Endothelial cell of umbilical vein (primary cell): ENCODE data around the gene C1RL. TPM values are rescaled to one million over a fixed set of nuclear protein-coding genes. Genes with fewer than 3 reads are reported as not detected.

Experiments
- BruUV-seq: library from RNA; stranded (reverse); fragments of 400-500 nt; replicated peaks from 2 replicates; lab custom pipeline; 2021; lab: Mats Ljungman, UMichigan
- CTCF ChIA-PET: fragments of 300-600, 350-600 bp; sonication (Branson Sonifier 250); formaldehyde crosslinking; loops from one replicate; lab custom pipeline; 2021; ENCODE audit warnings: antibody characterized with exemption, inconsistent platforms; lab: Charles Lee
- POLR2A ChIA-PET: fragments of 300-600, 350-600 bp; sonication (Branson Sonifier 250); formaldehyde crosslinking; loops from one replicate; lab custom pipeline; 2021; ENCODE audit warnings: antibody characterized with exemption, inconsistent platforms; lab: Charles Lee
- DNase-seq: peaks from one replicate; pipeline ENCODE4 v3.0.0-alpha.2; 2011; ENCODE audit warnings: low read depth, low spot score
- FAIRE-seq: peaks from 2 replicates; lab custom pipeline; 2011; peaks lifted over from hg19 to GRCh38; lab: Jason Lieb, UNC
- H2AFZ ChIP-seq: 2 replicates; pipeline ENCODE4 v1.6.0; 2012; ENCODE audit warnings: low read depth, low read length, control low read depth, inconsistent platforms
- H3K27ac ChIP-seq: 2 replicates; pipeline ENCODE4 v1.5.1; 2011; ENCODE audit warnings: low read depth, mild to moderate bottlenecking, control low read depth, low read length, moderate library complexity; ENCODE audit not compliant: insufficient read depth
- H3K27me3 ChIP-seq, 2 experiments: 2 replicates each; pipeline versions ENCODE4 v1.6.0 to v1.6.1; 2011; ENCODE audit warnings: low read length in 2 of 2, mixed read lengths in 1 of 2; ENCODE audit not compliant: control insufficient read depth in 2 of 2, insufficient read depth in 2 of 2
- H3K36me3 ChIP-seq, 2 experiments: 2 replicates in 1 of 2; 3 replicates in 1 of 2; pipeline ENCODE4 v1.5.1; 2011; ENCODE audit warnings: low read length in 2 of 2, mild to moderate bottlenecking in 1 of 2, moderate library complexity in 1 of 2; ENCODE audit not compliant: control insufficient read depth in 2 of 2, insufficient read depth in 2 of 2; ENCODE audit errors: extremely low read depth in 1 of 2
- H3K4me1 ChIP-seq: 3 replicates; pipeline ENCODE4 v1.5.1; 2011; ENCODE audit warnings: mild to moderate bottlenecking, low read length; ENCODE audit not compliant: control insufficient read depth, insufficient read depth; ENCODE audit errors: extremely low read depth
- H3K4me2 ChIP-seq: 2 replicates; pipeline ENCODE4 v1.6.1; 2011; ENCODE audit warnings: low read length, control low read depth, mixed read lengths; ENCODE audit not compliant: insufficient read depth
- H3K4me3 ChIP-seq, 3 experiments: fragments of 200-600 bp in 1 of 3; sonication (generic), shearing (Covaris generic) in 1 of 3; replicated peaks in 1 of 3; 2 replicates each; pipeline ENCODE4 v1.5.1; 2011 to 2016; ENCODE audit warnings: control low read depth in 3 of 3, low read length in 3 of 3, mild to moderate bottlenecking in 2 of 3, inconsistent platforms in 1 of 3, low read depth in 1 of 3, moderate library complexity in 1 of 3; ENCODE audit not compliant: insufficient read depth in 1 of 3
- H3K79me2 ChIP-seq: 2 replicates; pipeline ENCODE4 v1.6.0; 2012; ENCODE audit warnings: low read length, inconsistent platforms; ENCODE audit not compliant: control insufficient read depth, insufficient read depth
- H3K9ac ChIP-seq: replicated peaks from 2 replicates; pipeline ENCODE3; 2011; ENCODE audit warnings: low read length, control low read depth; ENCODE audit not compliant: insufficient read depth; ENCODE audit errors: extremely low read depth
- H3K9me1 ChIP-seq: replicated peaks from 3 replicates; pipeline ENCODE4 v1.6.0; 2011; ENCODE audit warnings: mild to moderate bottlenecking, low read length; ENCODE audit not compliant: control insufficient read depth, insufficient read depth; ENCODE audit errors: extremely low read depth
- H3K9me3 ChIP-seq: replicated peaks from 2 replicates; pipeline ENCODE4 v1.5.1; 2012; ENCODE audit warnings: low read length, inconsistent platforms; ENCODE audit not compliant: control insufficient read depth, insufficient read depth
- H4K20me1 ChIP-seq: replicated peaks from 2 replicates; pipeline ENCODE3; 2011; ENCODE audit warnings: mild to moderate bottlenecking, low read length; ENCODE audit not compliant: control insufficient read depth, insufficient read depth; ENCODE audit errors: extremely low read depth
- CTCF ChIP-seq, 2 donors: IDR thresholded peaks; 1 replicate in 1 of 2; 2 replicates in 1 of 2; pipeline ENCODE4 v1.5.1; 2011; ENCODE audit warnings: low read length in 2 of 2, mild to moderate bottlenecking in 2 of 2, moderate library complexity in 2 of 2, control low read depth in 1 of 2, inconsistent platforms in 1 of 2, low read depth in 1 of 2; ENCODE audit not compliant: insufficient read depth in 1 of 2; ENCODE audit errors: extremely low read depth in 1 of 2
- EZH2 ChIP-seq: IDR thresholded peaks from 2 replicates; pipeline ENCODE4 v1.6.1; 2012; ENCODE audit warnings: borderline replicate concordance, low read depth, mild to moderate bottlenecking, moderate library complexity, low read length, inconsistent platforms; ENCODE audit not compliant: severe bottlenecking
- FOS ChIP-seq: IDR thresholded peaks from 2 replicates; pipeline ENCODE4 v1.6.1; 2011; ENCODE audit warnings: mild to moderate bottlenecking, low read length, moderate library complexity, borderline replicate concordance; ENCODE audit not compliant: insufficient read depth
- GATA2 ChIP-seq: IDR thresholded peaks from 2 replicates; pipeline ENCODE4 v1.7.0; 2011; ENCODE audit warnings: low read depth, mild to moderate bottlenecking, moderate library complexity, mixed read lengths, low read length; ENCODE audit not compliant: insufficient read length, insufficient read depth
- JUN ChIP-seq: IDR thresholded peaks from 2 replicates; pipeline ENCODE4 v1.6.1; 2011; ENCODE audit warnings: borderline replicate concordance, low read depth; ENCODE audit not compliant: insufficient read length, insufficient read depth
- MAX ChIP-seq: IDR thresholded peaks from 2 replicates; pipeline ENCODE4 v1.6.1; 2011; ENCODE audit not compliant: insufficient read depth, insufficient read length
- MYC ChIP-seq: IDR thresholded peaks from one replicate; pipeline ENCODE4 v1.6.1; 2011; ENCODE audit warnings: mild to moderate bottlenecking, low read depth, low read length
- POLR2A ChIP-seq: IDR thresholded peaks from 2 replicates; pipeline ENCODE4 v1.6.1; 2012; ENCODE audit warnings: low read depth, mild to moderate bottlenecking, control low read depth, low read length
- POLR2AphosphoS5 ChIP-seq: IDR thresholded peaks from 2 replicates; pipeline ENCODE4 v1.6.1; 2012; ENCODE audit warnings: low read depth, mild to moderate bottlenecking, control low read depth, low read length, moderate library complexity; ENCODE audit not compliant: insufficient read depth
- dilution Hi-C: fragments of 300-500 bp; cut with MboI; formaldehyde crosslinking; loops from one replicate; pipeline ENCODE4 v1.15.0; 2019; ENCODE audit warnings: low sequenced_read_pairs; ENCODE audit not compliant: extremely low pct_ligation_motif_present
- intact Hi-C: fragments of 100-400 bp; cut with micrococcal nuclease; formaldehyde crosslinking; loops from one replicate; pipeline ENCODE4 v1.10.0; 2022
- polyA plus RNA-seq, 4 experiments: library from polyadenylated mRNA; depleted of rRNA in 3 of 4; stranded (reverse) in 3 of 4; unstranded in 1 of 4; fragments of >200 nt; gene quantifications; 2 replicates each; pipeline versions ENCODE4 v1.2.1 to v1.2.3, GENCODE V29; 2011 to 2012; ENCODE audit warnings: missing spikeins in 1 of 4
- total RNA-seq: library from RNA; stranded (reverse); gene quantifications from 2 replicates; pipeline ENCODE4 v1.2.3, GENCODE V29; 2021

The C1RL gene
- total and polyA plus RNA-seq, 2 donors (not counting 3 experiments of a cell fraction or from before 2014, with no cell fraction given), result 20.9 to 25.0 TPM

GRCh38 chr12:7151532-7151931 is 42.5 kb upstream of the C1RL start:
- Histone ChIP-seq H4K20me1 (no peaks in the 10 kb centered on the region), H3K4me1 (peaks cover 14% of the 10 kb centered on the region), H2AFZ (no peak overlapping the region), H3K9me1 (no peaks in the 10 kb centered on the region), H3K9ac (no peak overlapping the region), H3K36me3 (peaks cover 0 to 17% of the 10 kb centered on the region in 2 experiments), H3K79me2 (no peaks in the 10 kb centered on the region), H3K27me3 (no peaks in the 10 kb centered on the region), H3K9me3 (no peaks in the 10 kb centered on the region), H3K27ac (no peak overlapping the region), H3K4me2 (no peak overlapping the region), H3K4me3 (no peak overlapping the region)
- FAIRE-seq, result no peak
- TF ChIP-seq POLR2A, result no peak
- TF ChIP-seq POLR2AphosphoS5, result no peak
- TF ChIP-seq CTCF (IDR thresholded peaks at IDR 0.05; ENCODE audit: extremely low read depth in 1 of 2, insufficient read depth in 1 of 2, low read depth in 1 of 2, low read length in 2 of 2), result no peak
- TF ChIP-seq MYC, result no peak
- DNase-seq, result no peak
- intact Hi-C loops (no loop called here), dilution Hi-C loops (no loop called here)
- ChIA-PET CTCF (interaction anchor here (1.3 kb wide), 1 partner anchor 9 kb away, joined by 4 read pairs; no protein-coding TSS in a partner anchor), POLR2A (no interaction called here)
- BruUV-seq, result no TSS peak

GRCh38 chr12:7150841-7151240 is 41.8 kb upstream of the C1RL start:
- Histone ChIP-seq H3K4me1 (peaks cover 14% of the 10 kb centered on the region), H3K9me1 (no peaks in the 10 kb centered on the region), H3K79me2 (no peaks in the 10 kb centered on the region), H3K4me2 (peak overlapping the region; percentile 20), H2AFZ (peak overlapping the region; percentile 87), H3K9ac (no peak overlapping the region), H3K9me3 (no peaks in the 10 kb centered on the region), H3K4me3 (no peak overlapping the region), H3K27me3 (no peaks in the 10 kb centered on the region), H4K20me1 (no peaks in the 10 kb centered on the region), H3K27ac (no peak overlapping the region), H3K36me3 (peaks cover 0 to 14% of the 10 kb centered on the region in 2 experiments)
- FAIRE-seq (no peak), DNase-seq (no peak)
- no TSS peak for BruUV-seq
- TF ChIP-seq EZH2, result no peak
- TF ChIP-seq POLR2AphosphoS5, result no peak
- no peak for TF ChIP-seq FOS
- no peak for TF ChIP-seq POLR2A
- TF ChIP-seq CTCF (IDR thresholded peaks at IDR 0.05; ENCODE audit: extremely low read depth in 1 of 2, insufficient read depth in 1 of 2, low read depth in 1 of 2, low read length in 2 of 2), result no peak
- no peak for TF ChIP-seq MYC
- TF ChIP-seq MAX, result no peak
- TF ChIP-seq GATA2, result no peak
- TF ChIP-seq JUN, result no peak
- dilution Hi-C loops (no loop called here), intact Hi-C loops (loop anchor here (1.0 kb wide), 1 partner anchor 9 kb away; no protein-coding TSS in a partner anchor)
- ChIA-PET POLR2A (no interaction called here), CTCF (interaction anchor here (0.7 to 1.3 kb wide), 2 partner anchors 9 to 37 kb away, joined by 3 to 4 read pairs; no protein-coding TSS in a partner anchor)
